Thyroid gland (tissue), 4 donors: Measurements from ENCODE around the gene ADGRG1.

Experiments used
- CTCF ChIP-seq, 6 experiments: fragments of 200-600 bp in 3 of 6; fragments of 450-650 bp in 3 of 6; sonication (generic) in 3 of 6; IDR thresholded peaks; one replicate each; pipeline ENCODE4 v1.5.1; 2016 to 2019; ENCODE audit warnings: antibody characterized with exemption in 6 of 6, mild to moderate bottlenecking in 2 of 6, inconsistent platforms in 1 of 6, moderate library complexity in 1 of 6
- POLR2A ChIP-seq, 2 donors: fragments of 450-650 bp; IDR thresholded peaks; one replicate each; pipeline ENCODE4 v1.6.1; 2017; ENCODE audit warnings: antibody characterized with exemption in 2 of 2, mild to moderate bottlenecking in 2 of 2, moderate library complexity in 1 of 2

GRCh38 chr16:57579361-57579665 lies 49.1 kb upstream of the ADGRG1 start:
- no peak for TF ChIP-seq CTCF (IDR thresholded peaks at IDR 0.05)
- TF ChIP-seq POLR2A (IDR thresholded peaks at IDR 0.05) = no peak
